Stimulated activated CD8-positive, alpha-beta memory T cell treated with anti-CD3 and anti-CD28 coated beads, Interleukin-2, amount 100 ng/mL, for 1 hour (primary cell): ENCODE measurements around the gene ACTRT2.

ENCODE experiments used
- DNase-seq, 2 donors: peaks; one replicate each; pipeline ENCODE4 v3.0.0-alpha.2; 2020; ENCODE audit warnings: low read depth in 2 of 2

ACTRT2 gene

GRCh38 chr1:3031401-3032221, 10.3 kb downstream of the ACTRT2 start:
- DNase-seq = no peak

DNA sequence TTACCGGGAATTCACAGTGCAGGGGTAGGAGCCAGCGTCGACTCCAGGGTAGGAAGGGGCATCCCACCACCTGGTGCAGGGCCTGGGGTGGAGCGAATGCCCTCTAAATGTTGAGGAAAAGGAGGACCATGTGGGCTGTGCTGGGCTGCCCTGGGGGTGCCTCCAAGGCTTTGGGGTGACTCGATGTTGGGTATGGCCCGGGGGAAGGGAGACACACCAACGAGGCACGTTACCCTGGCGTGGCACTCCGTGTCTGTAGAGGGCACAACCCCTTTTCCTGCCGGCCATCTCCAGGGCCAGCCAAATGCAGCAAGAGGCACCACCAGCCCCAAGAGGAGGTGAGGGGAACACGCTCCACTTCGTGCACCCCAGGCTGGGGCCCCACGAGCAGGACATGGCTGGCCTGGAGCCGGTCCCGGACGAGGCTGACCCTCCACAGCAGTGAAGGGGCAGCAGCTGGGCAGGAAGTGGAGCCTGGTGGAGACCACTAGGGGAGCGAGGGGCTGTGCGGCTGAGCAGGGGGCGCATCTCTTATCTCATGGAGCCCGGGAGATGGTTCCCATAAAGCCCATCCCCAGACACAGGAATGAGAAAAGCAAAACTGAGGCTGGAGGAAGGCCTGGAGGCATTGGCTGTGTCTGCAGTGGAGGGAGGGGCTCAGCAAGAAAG, 11.2 kb downstream of the ACTRT2 start:
- no peak for DNase-seq

GRCh38 chr1:3033040-3033789, 11.9 kb downstream of the ACTRT2 start:
- DNase-seq = peak in 1 of 2 donors; percentile 17

- DNase-seq = no peak
Measured at GRCh38 chr1:3033790-3034090, 12.5 kb downstream of the ACTRT2 start.

DNA sequence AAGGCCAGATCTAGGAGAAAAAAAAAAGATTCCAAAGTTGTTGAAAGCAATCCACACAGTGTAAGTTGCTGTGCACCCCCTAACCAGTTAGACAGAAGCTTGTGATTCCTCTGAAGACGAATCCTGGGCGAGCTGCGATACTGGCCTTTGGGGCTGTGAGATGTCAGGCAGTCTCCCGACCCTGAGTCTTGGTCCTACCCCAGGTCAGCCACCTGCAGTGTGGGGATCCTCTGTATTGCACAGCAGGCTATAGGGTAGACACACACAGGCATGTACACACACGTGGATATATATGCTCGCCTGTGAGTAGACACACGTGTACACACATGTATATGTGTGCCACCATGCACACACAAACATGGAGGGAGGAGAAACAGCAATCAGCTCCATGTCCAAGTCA, 12.9 kb downstream of the ACTRT2 start:
- DNase-seq = no peak

- no peak for DNase-seq
Measured at GRCh38 chr1:3034728-3035562, 13.7 kb downstream of the ACTRT2 start.

DNA sequence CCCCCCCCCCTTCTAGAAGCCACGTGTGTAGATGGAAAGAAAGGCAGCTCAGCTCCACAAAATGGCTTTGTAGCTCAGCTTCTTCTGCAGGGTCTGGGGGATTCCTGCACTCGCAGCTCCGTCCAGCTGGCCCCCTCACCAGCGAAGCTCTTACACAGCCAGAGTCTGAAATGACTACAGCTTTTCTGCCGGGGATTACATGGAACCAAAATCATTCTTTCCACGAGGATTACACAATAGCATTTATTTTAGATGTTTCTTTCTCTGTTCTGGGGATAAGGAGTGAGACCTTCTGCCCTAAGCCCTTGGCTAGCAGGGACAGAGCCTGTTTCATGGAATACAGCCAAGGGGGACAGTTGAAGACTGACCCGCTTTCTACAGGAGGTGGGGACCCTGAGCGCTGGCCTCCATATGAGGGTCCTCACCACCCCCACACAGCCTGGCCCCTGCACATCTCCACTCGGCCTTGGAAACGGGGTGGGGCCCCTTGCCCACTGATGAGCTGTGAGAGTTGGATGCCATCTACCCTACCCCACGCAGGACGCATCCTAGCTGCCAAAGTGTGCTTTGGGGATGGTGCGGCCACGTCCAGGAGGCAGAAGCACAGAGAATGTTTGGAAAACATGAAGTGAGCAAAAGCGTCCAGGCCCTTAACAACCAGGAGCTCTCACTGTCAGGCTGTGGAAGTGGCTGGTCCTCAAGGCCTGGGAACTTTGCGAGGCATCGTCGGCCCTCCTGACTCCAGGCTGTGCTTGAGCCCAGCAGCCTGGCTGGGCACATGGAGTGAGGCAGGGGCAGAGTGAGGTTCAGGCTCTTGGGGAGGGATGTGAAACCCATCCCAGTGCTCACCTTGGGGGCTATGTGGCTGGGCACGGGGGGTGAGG, 14.5 kb downstream of the ACTRT2 start:
- no peak for DNase-seq

- no peak for DNase-seq
Measured at GRCh38 chr1:3036447-3037280, 15.4 kb downstream of the ACTRT2 start.

DNA sequence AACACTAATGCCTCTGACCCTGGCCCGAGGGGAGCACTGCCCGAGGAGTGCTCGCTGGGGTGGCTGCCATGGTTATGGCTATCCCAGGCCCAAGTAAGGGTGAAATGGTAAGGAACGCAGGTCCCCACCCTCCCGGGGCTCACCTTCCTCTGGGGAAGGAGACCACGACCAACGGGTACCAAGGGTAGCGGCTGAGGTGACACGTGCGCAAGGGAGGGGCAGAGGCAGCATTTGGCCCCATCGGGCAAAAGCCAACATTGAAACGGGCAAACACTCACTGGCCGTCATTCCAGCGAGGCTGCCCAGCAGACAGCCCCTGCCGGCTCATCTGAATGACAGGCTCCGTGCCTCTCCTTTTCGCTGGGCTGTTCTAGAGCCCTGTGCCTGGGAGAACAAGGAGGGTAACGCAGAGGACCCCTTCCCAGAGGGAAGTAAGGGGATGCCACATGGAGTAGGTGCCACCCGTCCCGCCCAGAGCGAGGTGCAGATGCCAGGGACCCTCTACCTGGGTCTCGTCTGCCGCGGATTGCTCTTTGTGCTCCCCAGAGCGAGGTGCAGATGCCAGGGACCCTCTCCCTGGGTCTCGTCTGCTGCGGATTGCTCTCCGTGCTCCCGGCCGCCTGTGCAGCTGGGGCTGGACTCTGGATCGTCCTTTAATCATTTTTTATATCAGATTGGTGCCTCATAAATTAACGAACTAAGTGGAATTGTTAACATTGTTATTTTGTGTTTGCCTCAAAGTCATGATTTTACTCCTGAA, 16.2 kb downstream of the ACTRT2 start:
- no peak for DNase-seq

GRCh38 chr1:3038113-3038551, 16.9 kb downstream of the ACTRT2 start:
- no peak for DNase-seq

GRCh38 chr1:3038571-3039181, 17.4 kb downstream of the ACTRT2 start:
- DNase-seq = no peak

DNA sequence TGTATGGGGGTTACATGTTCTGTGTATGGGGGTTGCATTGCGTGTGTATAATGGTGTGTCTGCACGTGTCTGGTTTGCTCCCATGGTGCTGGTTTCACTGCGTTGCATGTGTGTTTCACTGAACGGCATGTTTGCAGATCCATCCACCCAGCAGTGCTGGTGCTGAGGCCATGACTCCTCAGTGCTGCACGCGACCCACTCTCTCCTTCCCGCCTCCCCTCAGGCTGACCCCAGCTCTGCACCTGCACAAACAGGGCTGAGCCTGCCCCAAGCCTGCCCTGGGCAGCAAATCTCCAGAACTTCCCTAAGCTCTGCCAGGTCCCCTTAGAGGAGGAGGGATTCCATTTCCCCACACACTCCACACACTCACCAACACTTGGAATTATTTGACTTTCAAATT, 18.7 kb downstream of the ACTRT2 start:
- no peak for DNase-seq

DNA sequence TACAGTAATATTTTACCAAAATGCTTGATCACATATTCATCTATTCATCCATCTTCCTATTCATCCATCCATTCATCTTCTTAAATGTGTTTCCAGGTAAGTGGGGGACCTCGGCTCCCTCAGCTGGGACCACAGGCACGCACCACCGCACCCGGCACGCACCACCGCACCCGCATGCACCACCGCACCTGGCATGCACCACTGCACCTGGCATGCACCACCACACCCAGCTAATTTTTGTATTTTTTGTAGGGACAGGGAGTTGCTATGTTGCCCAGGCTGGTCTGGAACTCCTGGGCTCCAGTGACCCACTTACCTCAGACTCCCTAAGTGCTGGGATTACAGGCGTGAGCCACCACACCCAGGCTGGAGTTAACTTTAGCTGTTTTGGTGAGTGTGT, 21.2 kb downstream of the ACTRT2 start:
- no peak for DNase-seq

DNA sequence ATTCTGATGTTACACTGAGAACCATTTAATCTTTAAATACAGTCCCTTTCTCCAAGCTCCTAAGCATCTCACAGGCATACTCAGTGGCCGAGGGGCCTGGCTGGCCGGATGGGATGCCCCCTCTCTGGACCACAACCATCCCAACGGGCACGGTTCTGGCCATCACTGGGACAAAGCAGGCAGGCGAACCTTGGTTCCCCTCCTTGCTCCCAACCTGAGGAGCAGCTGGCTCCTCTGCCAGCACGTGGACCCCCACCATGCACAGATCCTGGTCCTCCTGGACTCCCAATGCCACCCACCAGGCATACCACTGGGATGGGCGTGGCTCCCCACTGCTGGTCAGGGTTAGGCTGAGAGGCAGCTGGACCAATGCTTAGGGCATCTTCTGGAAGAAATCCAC, 27.9 kb downstream of the ACTRT2 start:
- DNase-seq = no peak

DNA sequence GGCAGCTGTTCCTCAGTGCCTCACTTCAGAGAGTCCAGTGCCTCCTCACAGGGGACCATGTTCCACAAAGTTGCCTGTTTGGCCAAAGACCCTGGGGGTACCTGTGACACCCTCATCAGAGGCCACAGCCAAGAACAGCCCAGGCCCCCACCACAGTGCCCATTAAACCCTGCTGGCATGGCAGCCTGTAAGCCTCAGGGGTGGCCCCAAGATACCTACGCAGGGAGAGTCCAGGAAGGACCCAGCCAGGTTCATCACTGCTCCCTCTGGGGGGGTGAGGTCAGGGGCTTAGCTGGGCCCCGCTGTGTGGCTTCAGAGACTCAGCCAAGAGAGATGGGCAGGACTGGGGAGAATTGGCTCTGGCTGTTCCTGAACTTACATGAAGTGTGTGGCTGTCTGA, 28.6 kb downstream of the ACTRT2 start:
- no peak for DNase-seq

DNA sequence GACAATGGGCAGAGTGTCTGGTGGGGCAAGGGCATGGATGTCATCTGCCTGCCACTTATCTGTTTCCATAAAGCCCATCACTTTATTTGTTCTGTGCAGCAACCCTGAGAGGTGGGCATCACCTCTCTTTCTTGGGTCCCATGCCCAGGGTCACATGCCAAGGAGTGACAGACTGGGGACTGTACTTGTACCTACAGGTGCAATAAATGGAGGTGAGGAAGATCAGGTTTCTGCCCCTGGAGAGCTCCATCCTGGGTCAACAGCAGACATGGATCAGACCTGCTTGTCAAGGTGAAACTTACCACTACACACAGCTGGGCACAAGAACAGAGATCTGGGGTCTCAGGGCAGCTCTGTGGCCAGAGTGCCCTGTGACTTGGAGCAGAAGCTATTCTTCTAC, 29.3 kb downstream of the ACTRT2 start:
- DNase-seq = no peak

DNA sequence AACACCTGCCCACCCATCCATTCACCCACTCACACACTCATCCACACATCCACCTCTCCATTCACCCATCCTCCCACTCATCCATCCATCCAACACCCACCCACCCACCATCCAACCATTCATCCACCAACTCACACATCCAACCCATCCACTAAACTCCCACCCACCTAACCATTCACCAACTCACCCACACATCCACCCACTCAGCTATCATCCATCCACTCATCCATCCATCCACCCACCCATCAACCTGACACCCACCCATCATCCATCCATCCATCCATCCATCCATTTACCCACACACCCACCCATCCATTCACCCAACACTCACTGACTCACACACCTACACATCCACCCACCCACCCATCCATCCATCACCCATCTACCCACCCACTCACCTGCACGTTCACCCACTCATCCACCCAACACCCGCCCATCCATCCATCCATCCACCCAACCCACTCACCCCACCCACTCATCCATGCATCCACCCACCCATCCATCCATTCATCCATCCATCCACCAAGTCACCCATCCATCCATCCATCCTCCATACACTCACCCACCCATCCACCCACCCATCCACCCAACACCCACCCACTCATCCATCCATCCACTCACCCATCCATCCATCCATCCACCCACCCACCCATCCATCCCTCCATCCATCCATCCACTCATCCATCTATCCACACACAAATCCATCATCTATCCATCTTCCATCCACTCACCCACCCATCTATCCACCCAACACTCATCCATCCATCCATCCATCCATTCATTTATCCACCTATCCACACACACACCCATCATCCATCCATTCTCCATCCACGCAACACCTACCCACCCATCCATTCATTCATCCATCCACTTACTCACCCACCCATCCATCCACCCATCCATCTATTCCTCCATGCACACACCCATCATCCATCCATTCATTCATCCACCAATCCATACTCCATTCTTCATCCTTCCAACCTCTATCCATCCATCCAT, 30.3 kb downstream of the ACTRT2 start:
- no peak for DNase-seq

GRCh38 chr1:3052501-3052900, 31.2 kb downstream of the ACTRT2 start:
- DNase-seq = no peak
